MCF 10A (cell line): ENCODE results near the gene TP53AIP1. TPM values are rescaled to one million over a fixed set of nuclear protein-coding genes. Genes with fewer than 3 reads are reported as not detected.

Experiments
- BruUV-seq: library from RNA; stranded (reverse); fragments of 400-500 nt; replicated peaks from 2 replicates; lab custom pipeline; 2021; lab: Mats Ljungman, UMichigan
- CTCF ChIA-PET: fragments of 300-600 bp; sonication (Branson Sonifier 250); formaldehyde crosslinking; extraction: SDS; loops from one replicate; lab custom pipeline; 2021; ENCODE audit warnings: antibody characterized with exemption, inconsistent platforms; lab: Yijun Ruan, JAX
- POLR2A ChIA-PET: fragments of 300-600, 350-650 bp; sonication (Branson Sonifier 250); formaldehyde crosslinking; extraction: SDS; loops from one replicate; lab custom pipeline; 2020; ENCODE audit warnings: antibody characterized with exemption, inconsistent platforms; lab: Yijun Ruan, JAX
- DNase-seq: peaks from one replicate; pipeline ENCODE4 v3.0.0-alpha.2; 2018; ENCODE audit not compliant: unreplicated experiment
- H3K27ac Mint-ChIP-seq: one replicate; pipeline ENCODE4 v1.8.0; 2022; ENCODE audit warnings: mild to moderate bottlenecking, low read depth, mixed read lengths; ENCODE audit not compliant: unreplicated experiment
- H3K27me3 Mint-ChIP-seq: one replicate; pipeline ENCODE4 v1.8.0; 2022; ENCODE audit warnings: mixed read lengths; ENCODE audit not compliant: insufficient read depth, unreplicated experiment
- H3K36me3 Mint-ChIP-seq: one replicate; pipeline ENCODE4 v1.8.0; 2022; ENCODE audit warnings: mild to moderate bottlenecking, moderate library complexity, mixed read lengths; ENCODE audit not compliant: insufficient read depth, unreplicated experiment
- H3K4me1 Mint-ChIP-seq: one replicate; pipeline ENCODE4 v1.8.0; 2022; ENCODE audit warnings: mixed read lengths; ENCODE audit not compliant: insufficient read depth, unreplicated experiment
- H3K4me3 Mint-ChIP-seq: one replicate; pipeline ENCODE4 v1.8.0; 2022; ENCODE audit warnings: mild to moderate bottlenecking, moderate library complexity, mixed read lengths; ENCODE audit not compliant: unreplicated experiment
- H3K9me3 Mint-ChIP-seq: one replicate; pipeline ENCODE4 v1.8.0; 2022; ENCODE audit warnings: mixed read lengths; ENCODE audit not compliant: unreplicated experiment
- intact Hi-C: fragments of 100-400 bp; cut with micrococcal nuclease; formaldehyde crosslinking; loops from 2 replicates; pipeline ENCODE4 v1.14.1; 2022
- total RNA-seq: library from RNA; stranded (reverse); gene quantifications from 2 replicates; pipeline ENCODE4 v1.2.3, GENCODE V29; 2022
- TF ChIP-seq, protein P1 (sequence below): fragments of 200-600 bp; IDR thresholded peaks from one replicate; pipeline ENCODE4 v1.8.0; 2022; ENCODE audit warnings: antibody characterized with exemption, mild to moderate bottlenecking; ENCODE audit not compliant: unreplicated experiment

Gene TP53AIP1
- total RNA-seq, 1 experiment from 2014 or later, result 4.5 TPM

DNA sequence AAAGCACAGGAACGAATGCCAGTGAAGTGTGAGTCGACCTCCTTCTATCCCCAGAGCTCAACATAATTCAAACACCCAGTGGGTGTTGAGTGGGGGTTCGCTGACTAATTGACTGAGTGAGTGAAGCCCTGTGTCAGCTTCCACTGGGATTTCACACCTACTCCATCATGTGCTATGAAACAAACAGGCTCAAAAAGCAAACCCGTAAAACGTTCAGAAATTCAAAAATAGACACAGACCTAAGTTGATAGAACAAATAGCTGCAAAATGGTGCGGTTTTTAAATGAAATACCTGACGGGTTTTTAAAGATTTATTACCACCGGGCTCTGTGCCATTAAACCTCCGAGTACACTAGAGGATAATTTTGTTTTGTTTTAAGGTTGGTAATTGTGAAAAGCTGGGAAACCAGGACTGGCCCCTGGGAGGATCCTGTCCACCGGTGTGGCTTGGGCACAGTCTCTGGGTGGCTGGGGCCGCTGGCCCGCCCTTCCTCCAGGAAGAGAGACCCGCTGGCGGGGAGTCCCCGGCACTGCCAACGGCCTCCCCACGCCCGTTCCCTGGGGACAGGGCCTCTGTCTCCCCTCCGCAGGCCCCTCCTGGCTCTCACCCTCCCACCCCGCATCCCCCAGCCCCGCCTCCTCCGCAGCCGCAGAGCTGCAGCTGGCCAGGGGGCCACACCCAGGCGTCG, 37.9 kb downstream of the TP53AIP1 start:
- TF ChIP-seq, protein P1, sequence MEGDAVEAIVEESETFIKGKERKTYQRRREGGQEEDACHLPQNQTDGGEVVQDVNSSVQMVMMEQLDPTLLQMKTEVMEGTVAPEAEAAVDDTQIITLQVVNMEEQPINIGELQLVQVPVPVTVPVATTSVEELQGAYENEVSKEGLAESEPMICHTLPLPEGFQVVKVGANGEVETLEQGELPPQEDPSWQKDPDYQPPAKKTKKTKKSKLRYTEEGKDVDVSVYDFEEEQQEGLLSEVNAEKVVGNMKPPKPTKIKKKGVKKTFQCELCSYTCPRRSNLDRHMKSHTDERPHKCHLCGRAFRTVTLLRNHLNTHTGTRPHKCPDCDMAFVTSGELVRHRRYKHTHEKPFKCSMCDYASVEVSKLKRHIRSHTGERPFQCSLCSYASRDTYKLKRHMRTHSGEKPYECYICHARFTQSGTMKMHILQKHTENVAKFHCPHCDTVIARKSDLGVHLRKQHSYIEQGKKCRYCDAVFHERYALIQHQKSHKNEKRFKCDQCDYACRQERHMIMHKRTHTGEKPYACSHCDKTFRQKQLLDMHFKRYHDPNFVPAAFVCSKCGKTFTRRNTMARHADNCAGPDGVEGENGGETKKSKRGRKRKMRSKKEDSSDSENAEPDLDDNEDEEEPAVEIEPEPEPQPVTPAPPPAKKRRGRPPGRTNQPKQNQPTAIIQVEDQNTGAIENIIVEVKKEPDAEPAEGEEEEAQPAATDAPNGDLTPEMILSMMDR, result no peak
- CTCF ChIA-PET, result interaction anchor here (0.8 to 4.6 kb wide), 3 partner anchors 12 to 55 kb away, joined by 3 to 54 read pairs (median 4); no protein-coding TSS in a partner anchor
- Mint-ChIP-seq H3K36me3 (no peaks in the 10 kb centered on the region), H3K27me3 (no peaks in the 10 kb centered on the region), H3K9me3 (no peaks in the 10 kb centered on the region), H3K27ac (peak overlapping the region; percentile 57), H3K4me3 (peak overlapping the region; percentile 72), H3K4me1 (peaks cover 47% of the 10 kb centered on the region)
- intact Hi-C loops, result no loop called here
- peak; percentile 71 for DNase-seq
- POLR2A ChIA-PET, result interaction anchor here (0.6 to 2.4 kb wide), 6 partner anchors 12 to 291 kb away, joined by 3 to 9 read pairs (median 4); no protein-coding TSS in a partner anchor
- no TSS peak for BruUV-seq

DNA sequence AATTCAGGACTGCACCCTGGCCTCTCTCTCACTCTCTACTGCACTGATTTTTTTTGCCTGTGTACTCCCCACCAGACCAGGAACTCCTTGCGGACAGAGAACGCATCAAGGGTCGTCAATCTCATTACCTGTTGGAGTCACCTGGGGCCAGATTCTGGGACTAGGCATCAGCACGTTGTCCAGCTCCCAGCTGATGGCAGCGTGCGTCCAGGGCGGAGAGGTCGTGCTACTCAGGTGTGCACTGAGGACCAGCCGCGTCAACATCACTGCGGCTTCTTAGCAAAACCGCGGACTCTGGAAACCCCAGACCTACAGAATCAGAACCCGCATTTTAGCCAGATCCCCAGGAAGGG, 38.4 kb downstream of the TP53AIP1 start:
- TF ChIP-seq, protein P1, result no peak
- BruUV-seq, result no TSS peak
- Mint-ChIP-seq H3K4me3 (peak overlapping the region; percentile 72), H3K9me3 (no peaks in the 10 kb centered on the region), H3K27me3 (no peaks in the 10 kb centered on the region), H3K27ac (no peak overlapping the region), H3K36me3 (no peaks in the 10 kb centered on the region), H3K4me1 (peaks cover 42% of the 10 kb centered on the region)
- intact Hi-C loops, result no loop called here
- ChIA-PET POLR2A (interaction anchor here (0.6 to 2.4 kb wide), 7 partner anchors 11 to 291 kb away, joined by 3 to 9 read pairs (median 3); no protein-coding TSS in a partner anchor), CTCF (interaction anchor here (0.8 to 4.6 kb wide), 3 partner anchors 11 to 56 kb away, joined by 3 to 54 read pairs (median 4); no protein-coding TSS in a partner anchor)
- no peak for DNase-seq

DNA sequence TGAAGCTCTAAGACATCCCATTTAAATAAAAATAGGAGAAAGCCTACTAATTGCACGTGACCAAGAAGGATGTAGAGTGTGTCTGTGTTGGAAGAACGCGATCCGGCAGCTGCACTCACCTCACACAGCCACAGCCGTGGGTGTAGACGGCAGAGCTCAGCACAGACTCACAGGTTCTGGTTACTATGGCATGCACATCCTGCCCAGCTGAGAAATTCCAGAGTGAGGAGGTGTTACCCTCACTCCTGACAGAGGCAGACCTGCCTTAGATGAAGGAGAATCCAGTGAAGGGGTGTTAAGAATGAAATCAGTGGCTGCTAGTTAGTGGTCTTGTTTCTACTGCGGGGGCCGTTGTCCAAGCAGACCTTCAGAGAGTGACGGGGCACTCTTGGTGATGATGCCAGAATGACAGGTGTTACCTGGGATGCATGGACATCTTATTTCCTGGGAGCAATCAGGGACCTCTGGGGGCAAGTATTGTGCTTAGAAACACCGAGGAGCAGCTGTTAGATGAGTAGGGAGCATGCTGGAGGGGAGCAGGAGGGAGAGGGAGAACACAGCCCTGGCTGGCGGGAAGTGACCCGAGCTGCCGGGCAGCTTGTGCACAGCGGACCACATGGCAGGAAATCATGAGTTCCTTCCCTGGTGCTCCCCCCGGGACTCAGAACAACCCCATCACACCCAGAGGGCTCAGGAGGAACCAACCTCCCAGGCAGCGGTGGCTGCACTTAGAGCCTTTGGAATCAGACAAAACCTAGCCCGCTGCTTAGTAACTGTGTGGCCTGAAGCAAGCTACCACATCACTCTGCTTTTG, 39.2 kb downstream of the TP53AIP1 start:
- BruUV-seq, result no TSS peak
- Mint-ChIP-seq H3K36me3 (no peaks in the 10 kb centered on the region), H3K27me3 (no peaks in the 10 kb centered on the region), H3K4me1 (peaks cover 42% of the 10 kb centered on the region), H3K27ac (no peak overlapping the region), H3K9me3 (no peaks in the 10 kb centered on the region), H3K4me3 (no peak overlapping the region)
- intact Hi-C loops, result no loop called here
- TF ChIP-seq, protein P1, result no peak
- DNase-seq, result peak; percentile 33
- POLR2A ChIA-PET, result interaction anchor here (0.8 to 2.4 kb wide), 4 partner anchors 11 to 53 kb away, joined by 3 to 9 read pairs (median 4); no protein-coding TSS in a partner anchor
- CTCF ChIA-PET, result interaction anchor here (1.0 to 4.6 kb wide), 4 partner anchors 11 to 53 kb away, joined by 3 to 54 read pairs (median 4); no protein-coding TSS in a partner anchor
